Measurements from ENCODE around the gene DRG2.
A peak's percentile ranks its signal among the peaks of the same experiment; 100 is the strongest.

DRG2 gene, protein sequence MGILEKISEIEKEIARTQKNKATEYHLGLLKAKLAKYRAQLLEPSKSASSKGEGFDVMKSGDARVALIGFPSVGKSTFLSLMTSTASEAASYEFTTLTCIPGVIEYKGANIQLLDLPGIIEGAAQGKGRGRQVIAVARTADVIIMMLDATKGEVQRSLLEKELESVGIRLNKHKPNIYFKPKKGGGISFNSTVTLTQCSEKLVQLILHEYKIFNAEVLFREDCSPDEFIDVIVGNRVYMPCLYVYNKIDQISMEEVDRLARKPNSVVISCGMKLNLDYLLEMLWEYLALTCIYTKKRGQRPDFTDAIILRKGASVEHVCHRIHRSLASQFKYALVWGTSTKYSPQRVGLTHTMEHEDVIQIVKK

DNA sequence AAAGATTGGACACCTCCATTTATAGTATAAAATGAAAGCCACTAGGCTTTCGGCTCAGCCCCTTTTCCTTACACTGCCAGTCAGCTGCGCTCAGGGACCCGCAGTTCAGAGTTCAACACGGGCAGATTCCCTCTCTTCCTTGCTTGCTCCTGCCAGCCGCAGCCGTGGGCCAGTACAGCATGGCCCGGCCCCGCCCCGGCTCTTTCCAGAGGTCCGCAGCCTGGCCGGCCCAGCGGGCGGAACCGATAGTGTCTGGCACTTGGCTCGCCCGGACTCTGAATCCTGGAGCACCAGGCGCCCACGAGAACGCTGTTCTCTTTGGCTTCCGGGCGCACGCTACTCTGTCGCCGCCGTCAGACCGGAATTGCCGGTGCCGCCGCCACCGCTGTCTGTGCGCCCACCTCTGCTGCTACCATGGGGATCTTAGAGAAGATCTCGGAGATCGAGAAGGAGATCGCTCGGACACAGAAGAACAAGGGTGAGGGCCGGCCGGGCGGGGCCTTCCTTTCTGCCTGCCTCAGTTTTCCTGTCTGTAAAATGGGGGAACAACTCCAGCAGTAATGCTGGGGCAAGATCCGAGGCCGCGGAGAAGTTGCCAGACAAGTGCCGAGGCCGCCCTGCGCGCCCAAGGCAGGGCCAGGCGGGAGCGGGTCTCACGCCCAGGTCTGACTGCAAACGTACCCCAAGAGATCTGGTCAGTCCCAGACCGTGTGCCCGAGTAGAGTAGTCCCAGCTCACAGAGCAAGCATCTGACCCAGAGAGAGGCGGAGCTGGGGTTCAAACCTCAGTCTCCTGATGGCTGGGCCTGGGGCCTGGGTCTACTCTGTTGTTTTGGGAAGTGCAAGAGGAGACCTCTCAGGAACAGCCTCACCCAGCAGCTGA lies at the start of gene DRG2:
DRG2 (plus strand) TSS at position 339 of the 882 bp plus-strand sequence; CDS start at position 415, 76 bp downstream.
- peak; percentile 75 to 81 for DNase-seq (ENCODE audit: low read depth in 2 of 2)

DNA sequence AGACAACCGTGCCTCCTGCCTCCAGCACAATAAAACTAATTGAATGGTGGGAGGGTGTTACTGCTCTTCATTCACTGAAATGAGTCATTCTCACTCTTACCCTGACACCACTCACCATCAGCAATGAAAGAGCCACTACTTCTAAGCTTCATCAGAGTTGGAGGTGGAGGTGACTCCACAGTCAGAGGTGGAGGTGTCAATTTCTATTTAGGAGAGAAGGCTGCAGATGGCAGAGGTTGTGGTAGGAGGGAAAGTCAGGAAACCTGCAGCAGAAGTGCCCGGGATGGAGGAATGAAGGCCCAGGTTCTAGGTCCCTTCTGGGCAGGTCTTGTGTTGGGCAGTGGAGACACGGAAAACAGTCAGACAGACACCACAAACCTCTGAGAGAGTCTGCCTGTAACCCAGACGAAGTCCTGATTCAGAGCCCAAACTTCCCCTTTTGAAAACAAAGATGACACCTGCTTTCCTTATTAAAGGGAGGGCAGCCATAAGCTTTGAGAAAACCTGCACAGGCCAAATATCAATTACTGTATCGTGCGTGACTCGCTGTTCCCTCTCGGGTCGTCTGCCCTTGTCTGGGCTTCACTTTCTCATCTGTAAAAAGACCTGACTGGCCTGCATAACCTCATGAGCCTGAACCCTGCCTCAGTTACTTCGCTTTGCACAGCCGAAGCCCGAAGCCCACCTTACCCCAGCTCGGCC lies 49.4 kb upstream of the DRG2 start:
- no peak for DNase-seq (ENCODE audit: low read depth in 2 of 2)

DNA sequence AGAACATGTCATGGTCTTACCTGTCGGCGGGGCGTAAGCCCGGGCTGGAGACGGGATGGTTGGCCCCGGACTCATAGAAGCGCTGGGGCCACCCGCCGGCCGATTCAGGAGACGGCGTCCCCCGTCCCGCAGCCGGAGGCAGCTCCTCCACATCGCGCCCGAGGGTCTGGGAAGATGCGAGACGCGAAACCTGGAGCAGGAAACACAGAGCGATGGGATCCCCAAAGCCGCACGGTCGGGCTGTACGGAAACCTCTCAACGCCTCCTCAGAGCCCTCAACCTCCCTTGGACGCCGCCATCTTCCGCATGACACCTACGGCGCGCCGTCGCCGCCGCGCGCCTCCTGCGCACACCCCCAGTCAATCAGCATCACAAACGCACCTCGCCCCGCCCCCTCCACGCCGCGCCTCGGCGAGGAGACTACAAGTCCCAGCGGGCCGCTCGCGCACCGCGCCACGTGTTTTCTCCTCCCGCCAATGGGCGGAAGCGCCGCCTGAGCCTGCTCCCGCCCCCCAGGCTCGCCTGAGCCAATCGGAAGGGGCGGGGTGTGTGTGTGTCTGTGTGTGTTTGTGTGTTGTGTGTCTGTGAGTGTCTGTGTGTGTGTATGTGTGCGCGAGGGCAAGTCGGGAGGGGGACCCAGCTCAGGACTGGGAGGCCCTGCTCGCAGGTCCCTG lies 48.8 kb upstream of the DRG2 start, which contains the start of the genes ATPAF2 and GID4:
ATPAF2 (minus strand) TSS at position 308 of the 674 bp plus-strand sequence; CDS start at position 153, 155 bp downstream.
GID4 (plus strand) TSS at position 548 of the 674 bp plus-strand sequence; CDS start at position 605, 57 bp downstream.
- DNase-seq (ENCODE audit: low read depth in 2 of 2), result peak; percentile 98 to 99

DNA sequence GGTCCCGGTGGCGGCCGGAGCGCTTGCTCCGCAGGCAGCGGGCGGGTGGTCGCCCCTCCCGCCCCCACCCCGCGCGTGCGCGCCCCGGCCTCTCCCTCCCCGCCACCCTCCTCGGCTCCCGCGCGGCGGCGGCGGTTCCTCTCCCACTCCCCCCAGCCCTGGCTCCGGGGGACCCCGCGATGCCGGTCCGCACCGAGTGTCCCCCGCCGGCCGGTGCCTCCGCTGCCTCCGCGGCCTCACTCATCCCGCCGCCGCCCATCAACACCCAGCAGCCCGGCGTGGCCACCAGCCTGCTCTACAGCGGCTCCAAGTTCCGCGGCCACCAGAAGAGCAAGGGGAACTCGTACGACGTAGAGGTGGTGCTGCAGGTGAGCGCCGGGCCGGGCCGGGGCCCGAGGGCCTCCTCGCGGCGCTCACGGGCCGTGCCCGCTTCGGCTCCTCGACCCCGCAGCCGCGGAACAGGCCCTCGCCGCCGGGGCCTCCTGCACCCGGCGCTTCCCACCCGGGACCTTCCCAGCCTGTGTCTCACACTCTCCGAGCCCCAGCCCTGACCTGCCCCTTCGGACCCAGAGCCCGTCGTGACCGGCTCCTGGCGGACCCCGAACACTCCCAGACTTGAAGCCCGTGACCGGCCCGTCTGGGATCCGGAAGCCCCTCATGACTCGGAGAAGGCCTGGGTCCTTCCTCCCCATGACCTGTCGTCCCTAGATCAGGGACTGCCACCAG lies 48.0 kb upstream of the DRG2 start:
- DNase-seq (ENCODE audit: low read depth in 2 of 2), result no peak

DNA sequence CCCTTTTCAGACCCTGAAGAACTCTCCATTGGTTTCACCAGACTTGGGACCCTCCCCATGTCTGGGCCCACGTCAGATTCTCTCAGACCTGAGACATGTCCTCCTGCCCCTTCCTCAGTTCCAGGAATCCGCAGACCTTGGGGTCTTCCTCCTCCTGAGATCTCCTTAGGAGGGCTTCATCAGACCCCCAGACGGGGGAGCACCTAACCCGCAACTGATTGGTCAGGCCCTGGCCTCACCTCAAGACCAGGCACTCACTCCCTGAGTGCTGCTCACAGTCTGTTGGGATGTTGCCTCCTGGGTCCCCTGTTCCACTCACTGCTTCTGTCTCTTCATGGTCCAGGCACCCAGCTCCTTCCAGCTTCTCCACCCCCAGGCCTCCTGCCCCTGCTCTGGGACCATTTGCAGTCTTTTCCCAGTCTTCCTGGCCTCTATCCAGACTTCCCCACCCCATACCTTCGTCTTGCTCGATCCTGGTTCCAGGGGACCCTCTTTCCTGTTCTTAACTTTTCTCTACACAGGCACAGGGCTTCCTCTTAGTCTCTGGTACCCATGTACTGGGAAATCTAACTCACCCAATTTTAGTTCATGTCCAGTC lies 47.4 kb upstream of the DRG2 start:
- DNase-seq (ENCODE audit: low read depth in 2 of 2), result no peak

DNA sequence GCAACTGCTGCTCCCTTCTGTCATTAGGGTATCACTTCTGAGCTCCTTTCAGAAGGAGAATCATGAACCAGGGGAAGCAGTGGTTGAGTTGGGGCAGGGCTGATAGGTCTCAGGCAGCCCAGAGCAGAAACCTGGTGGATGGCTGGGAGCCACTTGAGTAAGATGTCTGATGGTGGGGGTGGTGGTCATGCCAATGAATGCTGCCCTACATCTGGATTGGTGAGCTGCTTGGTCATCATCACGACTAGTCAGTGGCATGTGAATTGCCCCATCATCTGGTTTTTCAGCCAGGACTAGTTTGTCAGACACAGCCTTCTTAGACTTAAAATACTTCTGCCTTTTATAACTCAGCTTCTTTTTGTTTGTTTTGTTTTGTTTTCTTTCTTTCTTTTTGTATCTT lies 46.0 kb upstream of the DRG2 start:
- DNase-seq (ENCODE audit: low read depth in 2 of 2), result no peak

DNA sequence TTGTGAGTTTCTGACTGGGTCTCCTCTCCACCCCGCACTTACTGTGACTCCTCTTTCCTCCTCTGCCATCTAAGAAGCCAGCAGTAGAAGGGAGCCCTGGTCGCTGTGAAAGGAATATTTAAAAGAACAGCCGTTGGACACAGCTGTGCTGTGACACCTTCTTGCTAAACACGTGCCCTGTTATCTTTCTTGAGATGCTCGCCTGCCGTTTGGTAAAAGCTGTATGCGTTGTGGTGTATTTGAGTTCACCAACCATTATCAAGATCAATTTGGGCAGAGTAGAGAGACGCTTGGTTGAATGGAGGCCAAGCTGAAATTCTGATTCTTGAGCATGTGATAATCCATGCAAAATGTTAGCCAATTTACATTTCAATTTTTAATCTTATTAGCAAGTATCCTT lies 44.8 kb upstream of the DRG2 start:
- DNase-seq (ENCODE audit: low read depth in 2 of 2), result no peak

DNA sequence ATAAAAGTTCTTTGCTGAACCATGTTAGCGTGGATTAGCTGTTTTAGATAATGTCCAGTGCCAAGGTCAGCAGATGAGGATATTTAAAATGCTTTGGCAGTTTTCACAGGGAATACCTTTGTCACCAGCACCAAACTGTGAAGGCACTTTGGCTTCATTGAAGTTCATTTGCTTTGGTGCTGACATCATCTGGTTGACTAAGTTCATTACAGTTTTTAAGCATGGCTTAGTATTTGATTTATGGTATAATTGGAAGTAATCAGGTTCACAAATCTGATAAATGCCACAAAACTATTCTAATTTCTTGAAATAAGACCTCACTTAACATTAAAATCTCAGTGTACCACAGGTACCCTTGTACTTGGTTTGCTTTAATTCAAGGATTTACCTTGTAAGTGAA lies 44.3 kb upstream of the DRG2 start:
- DNase-seq (ENCODE audit: low read depth in 2 of 2), result no peak

DNA sequence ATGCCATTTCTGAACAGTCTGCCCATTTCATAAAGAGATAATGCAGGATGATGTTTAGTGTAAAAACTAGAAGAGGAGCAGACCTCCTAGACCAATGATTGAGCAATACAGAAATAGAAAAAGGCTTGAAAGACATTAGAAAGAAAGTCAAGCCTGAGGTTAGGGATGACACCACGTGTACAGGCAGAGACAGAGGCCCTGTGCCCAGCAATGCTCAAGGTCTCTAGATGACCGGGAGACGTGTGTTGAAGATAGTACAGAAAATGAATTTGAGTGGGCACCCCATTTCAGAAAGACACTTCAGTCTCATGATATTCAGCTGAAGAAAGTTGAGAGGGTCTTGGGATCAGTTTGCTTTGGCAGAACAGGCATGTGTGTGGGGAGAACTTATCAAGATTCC lies 43.1 kb upstream of the DRG2 start:
- no peak for DNase-seq (ENCODE audit: low read depth in 2 of 2)

DNA sequence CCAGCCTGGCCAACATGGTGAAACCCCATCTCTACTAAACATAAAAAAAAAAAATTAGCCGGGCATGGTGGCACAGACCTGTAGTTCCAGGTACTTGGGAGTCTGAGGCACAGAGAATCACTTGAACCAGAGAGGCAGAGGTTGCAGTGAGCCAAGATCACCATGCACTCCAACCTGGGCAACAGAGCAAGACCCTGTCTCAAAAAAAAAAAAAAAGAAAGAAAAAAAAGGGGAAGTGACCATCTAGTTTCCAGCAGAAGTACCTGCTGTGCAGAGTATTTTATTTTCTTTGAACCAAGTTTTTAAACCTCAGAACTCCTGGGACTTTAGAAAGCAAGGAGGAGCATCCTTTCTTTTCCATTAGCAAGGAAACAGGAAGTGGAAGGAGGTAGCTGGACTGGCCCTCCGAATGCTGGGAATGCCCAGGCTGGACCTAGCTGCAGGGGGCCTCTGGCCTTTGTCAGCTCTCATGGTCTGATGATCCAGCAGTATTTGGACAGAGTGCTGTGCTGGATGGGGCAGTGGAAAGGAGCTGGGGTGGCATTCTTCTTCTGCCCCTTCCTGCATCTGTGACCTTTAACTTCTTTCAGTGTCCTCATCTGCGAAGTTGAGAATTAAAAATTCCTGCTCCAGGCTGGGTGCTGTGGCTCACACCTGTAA lies 41.9 kb upstream of the DRG2 start:
- DNase-seq (ENCODE audit: low read depth in 2 of 2), result no peak

DNA sequence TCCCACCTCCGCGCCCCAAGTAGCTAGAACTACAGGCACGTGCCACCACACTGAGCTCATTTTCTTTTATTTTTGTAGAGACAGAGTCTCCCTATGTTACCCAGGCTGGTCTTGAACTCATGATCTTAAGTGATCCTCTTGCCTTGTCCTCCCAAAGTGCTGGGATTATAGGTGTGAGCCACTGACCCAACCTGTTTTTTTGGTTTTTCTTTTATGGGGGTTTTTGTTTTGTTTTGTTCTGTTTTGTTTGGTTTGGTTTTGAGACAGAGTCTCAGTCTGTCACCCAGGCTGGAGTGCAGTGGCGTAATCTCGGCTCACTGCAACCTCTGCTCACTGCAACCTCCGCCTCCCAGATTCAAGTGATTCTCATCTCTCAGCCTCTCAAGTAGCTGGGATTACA lies 32.2 kb upstream of the DRG2 start:
- DNase-seq (ENCODE audit: low read depth in 2 of 2), result no peak

DNA sequence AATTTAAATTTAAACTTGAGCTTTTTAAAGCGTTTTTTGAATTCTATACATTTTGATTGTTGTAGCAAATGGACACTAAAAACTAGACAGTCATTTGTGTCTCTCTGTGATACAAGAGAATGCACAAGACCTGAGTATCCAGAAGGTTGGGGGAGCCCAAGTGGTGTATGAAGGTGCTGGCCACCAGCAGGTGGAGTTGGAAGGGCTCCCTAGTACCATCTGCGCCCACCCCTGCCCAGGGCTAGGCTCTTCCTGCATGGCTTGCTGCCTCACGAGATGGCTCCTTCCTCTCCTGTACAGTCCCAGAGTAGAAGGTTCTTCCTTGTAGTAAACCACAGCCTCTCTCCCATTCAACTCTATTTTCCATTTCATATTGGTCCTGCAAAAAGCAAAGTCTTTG lies 31.5 kb upstream of the DRG2 start:
- no peak for DNase-seq (ENCODE audit: low read depth in 2 of 2)

DNA sequence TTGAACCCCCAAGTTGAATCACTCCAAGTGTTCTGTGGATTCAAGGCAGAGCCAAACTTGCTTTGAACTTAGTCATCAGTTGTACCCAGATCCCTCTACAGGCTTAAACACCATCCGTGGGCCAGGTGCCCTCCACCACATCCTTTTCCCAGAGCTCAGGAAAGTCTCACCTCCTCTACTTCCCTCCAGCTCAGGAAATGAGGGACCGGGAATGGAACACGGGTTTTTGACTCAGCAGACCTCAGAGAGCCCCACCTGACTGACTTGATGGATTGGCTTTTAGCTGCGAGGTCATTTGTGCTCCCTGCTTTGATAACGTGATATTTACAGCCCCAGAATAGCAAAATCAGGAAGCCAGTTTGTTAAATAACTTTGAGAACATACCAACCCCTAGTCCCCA lies 28.5 kb upstream of the DRG2 start:
- DNase-seq (ENCODE audit: low read depth in 2 of 2), result no peak

DNA sequence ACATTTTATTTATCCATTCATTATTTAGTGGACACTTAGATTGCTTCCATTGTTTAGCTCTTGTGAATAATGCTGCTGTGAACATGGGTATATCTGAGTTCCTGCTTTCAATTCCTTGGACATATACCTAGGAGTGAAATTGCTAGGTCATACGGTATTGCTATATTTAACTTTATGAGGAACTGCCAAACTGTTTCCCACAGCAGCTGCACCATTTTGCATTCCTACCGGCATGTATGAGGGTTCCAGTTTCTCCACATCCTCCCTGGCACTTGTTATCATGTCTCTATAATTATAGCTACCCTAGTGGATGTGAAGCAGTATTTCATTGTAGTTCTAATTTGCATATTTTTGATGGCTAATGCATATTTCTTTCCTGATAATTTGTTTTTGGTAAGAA lies 23.7 kb upstream of the DRG2 start:
- no peak for DNase-seq (ENCODE audit: low read depth in 2 of 2)

DNA sequence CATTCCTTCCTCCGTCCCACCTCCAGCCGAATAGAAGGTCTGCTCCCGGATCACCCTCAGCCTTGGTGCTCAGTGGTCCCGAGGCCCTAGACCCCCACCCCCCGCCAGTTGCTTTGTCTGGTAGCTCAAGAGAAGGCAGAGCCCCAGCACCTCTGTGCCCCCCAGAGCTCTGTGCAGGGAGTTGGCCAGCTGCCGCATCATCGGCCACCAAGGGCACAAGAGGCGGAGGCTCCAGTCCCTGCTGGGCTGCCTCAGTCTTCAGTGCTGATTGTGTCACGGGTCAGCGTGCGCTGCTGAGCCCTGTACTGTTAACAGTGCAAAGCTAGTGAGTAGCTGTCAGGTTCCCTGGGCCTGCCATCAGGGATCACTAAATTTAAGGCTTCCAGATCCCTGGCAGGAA lies 22.2 kb upstream of the DRG2 start:
- DNase-seq (ENCODE audit: low read depth in 2 of 2), result no peak

DNA sequence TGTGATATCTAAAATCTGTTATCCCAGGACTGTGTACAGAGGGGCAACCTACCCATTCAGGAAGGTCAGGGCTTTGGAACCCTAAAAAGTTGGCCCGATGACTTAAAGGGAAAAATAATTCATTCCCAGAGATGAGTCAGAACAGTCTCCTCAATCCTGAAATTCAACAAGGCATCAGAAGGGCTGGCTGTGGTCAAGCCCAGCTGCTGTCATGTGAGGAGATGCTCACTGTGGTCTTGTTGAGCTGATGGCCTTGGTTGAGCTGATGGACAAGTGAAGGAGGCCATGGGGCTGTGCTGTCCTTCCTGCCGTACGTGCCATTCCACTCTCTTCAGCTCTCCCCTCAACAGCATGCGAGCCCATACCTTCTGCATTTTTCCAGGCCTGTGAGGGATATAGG lies 20.9 kb upstream of the DRG2 start:
- no peak for DNase-seq (ENCODE audit: low read depth in 2 of 2)

DNA sequence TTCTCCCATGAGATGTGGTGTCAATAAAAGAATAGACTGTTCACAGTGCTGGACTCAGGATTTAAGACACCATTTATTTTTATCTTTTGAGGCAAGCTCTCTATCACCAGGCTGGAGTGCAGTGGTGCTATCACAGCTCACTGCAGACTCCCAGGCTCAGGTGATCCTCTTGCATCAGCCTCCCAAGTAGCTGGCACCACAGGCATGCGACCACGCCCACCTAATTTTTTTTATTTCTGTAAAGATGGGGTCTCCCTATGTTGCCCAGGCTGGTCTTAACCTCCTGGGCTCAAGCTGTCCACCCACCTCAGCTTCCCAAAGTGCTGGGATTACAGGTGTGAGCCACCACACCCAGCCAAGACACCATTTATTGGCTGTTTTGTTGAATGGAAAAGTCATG lies 18.6 kb upstream of the DRG2 start:
- no peak for DNase-seq (ENCODE audit: low read depth in 2 of 2)

DNA sequence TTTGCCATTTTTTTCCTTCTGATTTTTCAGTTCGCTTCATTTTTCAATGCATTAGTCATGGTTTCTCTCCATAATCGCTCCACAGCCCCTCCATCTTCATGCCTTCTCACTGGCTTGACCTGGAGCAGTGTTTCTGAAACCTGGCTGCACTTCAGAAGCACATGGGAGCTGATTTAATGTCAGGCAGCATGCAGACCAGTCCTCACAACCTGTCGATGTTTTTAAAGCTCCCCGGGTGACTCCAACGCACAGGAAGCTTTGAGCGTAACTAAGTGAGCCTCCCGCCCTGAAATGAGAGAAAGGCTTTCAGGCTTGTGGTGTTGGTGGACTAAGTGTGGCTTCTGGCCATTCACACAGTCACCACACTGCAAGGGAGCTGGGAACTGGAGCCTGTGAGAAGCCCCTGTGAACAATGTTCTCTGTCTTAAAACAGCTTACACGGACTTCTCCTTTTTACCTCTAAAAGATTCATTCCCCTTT lies 16.8 kb upstream of the DRG2 start:
- DNase-seq (ENCODE audit: low read depth in 2 of 2), result no peak

DNA sequence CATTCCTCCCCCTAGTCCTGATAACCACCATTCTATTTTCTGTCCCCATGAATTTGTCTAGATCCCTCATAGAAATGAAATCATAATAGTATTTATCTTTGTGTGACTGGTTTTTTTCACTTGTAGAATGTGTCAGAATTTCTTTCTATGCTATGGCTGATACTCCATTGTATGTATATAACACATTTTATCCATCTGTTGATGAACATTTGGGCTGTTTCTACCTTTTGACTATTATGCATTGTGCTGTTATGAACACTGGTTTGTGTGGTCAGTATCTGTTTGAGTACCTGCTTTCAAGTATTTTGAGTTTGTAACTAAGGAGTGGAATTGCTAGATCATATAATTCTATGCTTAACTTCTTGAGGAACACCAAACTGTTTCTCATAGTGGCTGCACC lies 16.0 kb upstream of the DRG2 start:
- no peak for DNase-seq (ENCODE audit: low read depth in 2 of 2)

Measured in stimulated activated CD8-positive, alpha-beta memory T cell treated with anti-CD3 and anti-CD28 coated beads, Interleukin-2, amount 100 ng/mL, for 1 hour (primary cell).